ENCODE data around the gene C6orf62.

- TF ChIP-seq CTCF (IDR thresholded peaks at IDR 0.05; ENCODE audit: low read depth, low read length, missing input control), result no peak
- no peak for TF ChIP-seq GABPA (IDR thresholded peaks at IDR 0.05 in 1 of 2, conservative IDR thresholded peaks at IDR 0.05 in 1 of 2)
- no peak for TF ChIP-seq JUND (IDR thresholded peaks at IDR 0.05)
Observed at GRCh38 chr6:24662236-24662635, 56.7 kb downstream of the C6orf62 start.

Data from liver (tissue), 3 donors.